ENCODE results near the gene WDR5. TPM values are rescaled to one million over a fixed set of nuclear protein-coding genes. Genes with fewer than 3 reads are reported as not detected.

Gene WDR5
- total and polyA plus RNA-seq, 9 of the 15 experiments (the other 6 are each of a cell fraction or from before 2014, with no cell fraction given) = 3.0 to 56.8 (median 38.6) TPM

DNA sequence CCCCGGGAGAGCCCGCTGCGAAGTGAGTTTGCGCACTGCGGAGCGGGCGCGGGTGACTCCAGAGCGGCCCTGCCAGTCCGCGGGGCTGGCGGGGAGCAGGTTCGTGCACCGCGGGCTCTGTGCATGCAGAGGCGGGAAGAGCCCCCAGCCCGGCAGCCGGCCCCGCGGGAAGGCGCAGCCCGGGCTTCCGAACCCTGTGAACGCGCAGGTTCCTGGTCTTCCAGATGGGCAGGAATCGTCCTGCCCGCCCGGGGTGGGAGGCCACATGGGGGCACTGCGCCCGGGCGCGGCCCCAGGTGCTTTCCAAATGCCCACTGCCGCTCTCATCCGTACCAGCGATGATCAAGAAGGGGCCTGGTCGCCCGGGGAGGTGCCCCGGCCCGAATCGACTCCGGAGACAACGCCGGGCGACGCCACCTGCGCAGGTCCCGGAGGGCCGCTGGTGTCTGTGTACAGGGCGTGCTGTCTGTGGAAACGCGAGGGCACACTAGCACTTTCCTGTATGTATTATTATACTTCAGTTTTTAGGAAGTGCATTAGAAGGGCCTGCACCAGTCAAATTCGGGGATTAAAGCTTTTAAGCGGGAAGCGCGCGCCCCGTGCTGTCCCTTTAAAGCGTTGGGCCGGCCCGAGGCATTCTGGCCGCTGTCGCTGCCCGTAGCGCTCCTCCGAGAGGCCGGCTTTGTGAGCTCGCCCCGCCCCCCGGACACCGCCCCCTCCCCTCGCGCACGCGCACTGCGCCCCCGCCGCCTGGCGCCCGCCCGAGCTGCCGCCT is at the start of gene WDR5 (continued):
- no peak for TF ChIP-seq ZBTB8A (IDR thresholded peaks at IDR 0.05; ENCODE audit: partially characterized antibody)
- no peak for TF ChIP-seq CBX1 (IDR thresholded peaks at IDR 0.05; ENCODE audit: low read depth)
- TF ChIP-seq WHSC1 (IDR thresholded peaks at IDR 0.05; ENCODE audit: low read length) = no peak
- peak; percentile 61 for TF ChIP-seq ZNF24 (IDR thresholded peaks at IDR 0.05)
- TF ChIP-seq MAZ (CRISPR knock-in tag; conservative IDR thresholded peaks at IDR 0.05 in 1 of 2, IDR thresholded peaks at IDR 0.05 in 1 of 2) = peak in 1 of 2 experiments; percentile 70; a peak in 1 of 4 replicates
- no peak for TF ChIP-seq MCM7 (IDR thresholded peaks at IDR 0.05)
- no peak; the same call in 1 of the 2 replicates for TF ChIP-seq PML (IDR thresholded peaks at IDR 0.05; ENCODE audit: low read length)
- TF ChIP-seq ZNF444 (CRISPR knock-in tag; IDR thresholded peaks at IDR 0.05) = no peak
- TF ChIP-seq, protein P1, sequence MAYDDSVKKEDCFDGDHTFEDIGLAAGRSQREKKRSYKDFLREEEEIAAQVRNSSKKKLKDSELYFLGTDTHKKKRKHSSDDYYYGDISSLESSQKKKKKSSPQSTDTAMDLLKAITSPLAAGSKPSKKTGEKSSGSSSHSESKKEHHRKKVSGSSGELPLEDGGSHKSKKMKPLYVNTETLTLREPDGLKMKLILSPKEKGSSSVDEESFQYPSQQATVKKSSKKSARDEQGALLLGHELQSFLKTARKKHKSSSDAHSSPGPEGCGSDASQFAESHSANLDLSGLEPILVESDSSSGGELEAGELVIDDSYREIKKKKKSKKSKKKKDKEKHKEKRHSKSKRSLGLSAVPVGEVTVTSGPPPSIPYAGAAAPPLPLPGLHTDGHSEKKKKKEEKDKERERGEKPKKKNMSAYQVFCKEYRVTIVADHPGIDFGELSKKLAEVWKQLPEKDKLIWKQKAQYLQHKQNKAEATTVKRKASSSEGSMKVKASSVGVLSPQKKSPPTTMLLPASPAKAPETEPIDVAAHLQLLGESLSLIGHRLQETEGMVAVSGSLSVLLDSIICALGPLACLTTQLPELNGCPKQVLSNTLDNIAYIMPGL (CRISPR knock-in tag; IDR thresholded peaks at IDR 0.05) = no peak
- TF ChIP-seq, protein P2, sequence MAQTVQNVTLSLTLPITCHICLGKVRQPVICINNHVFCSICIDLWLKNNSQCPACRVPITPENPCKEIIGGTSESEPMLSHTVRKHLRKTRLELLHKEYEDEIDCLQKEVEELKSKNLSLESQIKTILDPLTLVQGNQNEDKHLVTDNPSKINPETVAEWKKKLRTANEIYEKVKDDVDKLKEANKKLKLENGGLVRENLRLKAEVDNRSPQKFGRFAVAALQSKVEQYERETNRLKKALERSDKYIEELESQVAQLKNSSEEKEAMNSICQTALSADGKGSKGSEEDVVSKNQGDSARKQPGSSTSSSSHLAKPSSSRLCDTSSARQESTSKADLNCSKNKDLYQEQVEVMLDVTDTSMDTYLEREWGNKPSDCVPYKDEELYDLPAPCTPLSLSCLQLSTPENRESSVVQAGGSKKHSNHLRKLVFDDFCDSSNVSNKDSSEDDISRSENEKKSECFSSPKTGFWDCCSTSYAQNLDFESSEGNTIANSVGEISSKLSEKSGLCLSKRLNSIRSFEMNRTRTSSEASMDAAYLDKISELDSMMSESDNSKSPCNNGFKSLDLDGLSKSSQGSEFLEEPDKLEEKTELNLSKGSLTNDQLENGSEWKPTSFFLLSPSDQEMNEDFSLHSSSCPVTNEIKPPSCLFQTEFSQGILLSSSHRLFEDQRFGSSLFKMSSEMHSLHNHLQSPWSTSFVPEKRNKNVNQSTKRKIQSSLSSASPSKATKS (CRISPR knock-in tag; IDR thresholded peaks at IDR 0.05) = no peak
- TF ChIP-seq, protein P3, sequence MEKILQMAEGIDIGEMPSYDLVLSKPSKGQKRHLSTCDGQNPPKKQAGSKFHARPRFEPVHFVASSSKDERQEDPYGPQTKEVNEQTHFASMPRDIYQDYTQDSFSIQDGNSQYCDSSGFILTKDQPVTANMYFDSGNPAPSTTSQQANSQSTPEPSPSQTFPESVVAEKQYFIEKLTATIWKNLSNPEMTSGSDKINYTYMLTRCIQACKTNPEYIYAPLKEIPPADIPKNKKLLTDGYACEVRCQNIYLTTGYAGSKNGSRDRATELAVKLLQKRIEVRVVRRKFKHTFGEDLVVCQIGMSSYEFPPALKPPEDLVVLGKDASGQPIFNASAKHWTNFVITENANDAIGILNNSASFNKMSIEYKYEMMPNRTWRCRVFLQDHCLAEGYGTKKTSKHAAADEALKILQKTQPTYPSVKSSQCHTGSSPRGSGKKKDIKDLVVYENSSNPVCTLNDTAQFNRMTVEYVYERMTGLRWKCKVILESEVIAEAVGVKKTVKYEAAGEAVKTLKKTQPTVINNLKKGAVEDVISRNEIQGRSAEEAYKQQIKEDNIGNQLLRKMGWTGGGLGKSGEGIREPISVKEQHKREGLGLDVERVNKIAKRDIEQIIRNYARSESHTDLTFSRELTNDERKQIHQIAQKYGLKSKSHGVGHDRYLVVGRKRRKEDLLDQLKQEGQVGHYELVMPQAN (IDR thresholded peaks at IDR 0.05; ENCODE audit: borderline replicate concordance) = peak; percentile 42; the same call in 1 of the 2 replicates
- TF ChIP-seq NR4A1 (CRISPR knock-in tag; IDR thresholded peaks at IDR 0.05) = 0 out of 2 replicates have a peak, but pooled peaks have one; percentile 3
- no peak for TF ChIP-seq NR4A1 (tag; IDR thresholded peaks at IDR 0.05)
- TF ChIP-seq, protein P4, sequence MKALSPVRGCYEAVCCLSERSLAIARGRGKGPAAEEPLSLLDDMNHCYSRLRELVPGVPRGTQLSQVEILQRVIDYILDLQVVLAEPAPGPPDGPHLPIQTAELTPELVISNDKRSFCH (CRISPR knock-in tag; IDR thresholded peaks at IDR 0.05) = no peak
- TF ChIP-seq, protein P4 (tag; IDR thresholded peaks at IDR 0.05) = peak; percentile 46; the same call in 1 of the 2 replicates
- TF ChIP-seq HDAC6 (IDR thresholded peaks at IDR 0.05; ENCODE audit: low read depth, low read length) = no peak
- TF ChIP-seq, protein P5, sequence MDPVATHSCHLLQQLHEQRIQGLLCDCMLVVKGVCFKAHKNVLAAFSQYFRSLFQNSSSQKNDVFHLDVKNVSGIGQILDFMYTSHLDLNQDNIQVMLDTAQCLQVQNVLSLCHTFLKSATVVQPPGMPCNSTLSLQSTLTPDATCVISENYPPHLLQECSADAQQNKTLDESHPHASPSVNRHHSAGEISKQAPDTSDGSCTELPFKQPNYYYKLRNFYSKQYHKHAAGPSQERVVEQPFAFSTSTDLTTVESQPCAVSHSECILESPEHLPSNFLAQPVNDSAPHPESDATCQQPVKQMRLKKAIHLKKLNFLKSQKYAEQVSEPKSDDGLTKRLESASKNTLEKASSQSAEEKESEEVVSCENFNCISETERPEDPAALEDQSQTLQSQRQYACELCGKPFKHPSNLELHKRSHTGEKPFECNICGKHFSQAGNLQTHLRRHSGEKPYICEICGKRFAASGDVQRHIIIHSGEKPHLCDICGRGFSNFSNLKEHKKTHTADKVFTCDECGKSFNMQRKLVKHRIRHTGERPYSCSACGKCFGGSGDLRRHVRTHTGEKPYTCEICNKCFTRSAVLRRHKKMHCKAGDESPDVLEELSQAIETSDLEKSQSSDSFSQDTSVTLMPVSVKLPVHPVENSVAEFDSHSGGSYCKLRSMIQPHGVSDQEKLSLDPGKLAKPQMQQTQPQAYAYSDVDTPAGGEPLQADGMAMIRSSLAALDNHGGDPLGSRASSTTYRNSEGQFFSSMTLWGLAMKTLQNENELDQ (CRISPR knock-in tag; IDR thresholded peaks at IDR 0.05; ENCODE audit: borderline replicate concordance) = no peak
- TF ChIP-seq FOXK1 (CRISPR knock-in tag; IDR thresholded peaks at IDR 0.05; ENCODE audit: borderline replicate concordance) = no peak
- TF ChIP-seq ZFPM2 (CRISPR knock-in tag; IDR thresholded peaks at IDR 0.05) = no peak
- no peak for TF ChIP-seq IRF2 (CRISPR knock-in tag; IDR thresholded peaks at IDR 0.05)

Data from K562 (cell line).